ENCODE data around the gene GLB1L.

The GLB1L gene

DNA sequence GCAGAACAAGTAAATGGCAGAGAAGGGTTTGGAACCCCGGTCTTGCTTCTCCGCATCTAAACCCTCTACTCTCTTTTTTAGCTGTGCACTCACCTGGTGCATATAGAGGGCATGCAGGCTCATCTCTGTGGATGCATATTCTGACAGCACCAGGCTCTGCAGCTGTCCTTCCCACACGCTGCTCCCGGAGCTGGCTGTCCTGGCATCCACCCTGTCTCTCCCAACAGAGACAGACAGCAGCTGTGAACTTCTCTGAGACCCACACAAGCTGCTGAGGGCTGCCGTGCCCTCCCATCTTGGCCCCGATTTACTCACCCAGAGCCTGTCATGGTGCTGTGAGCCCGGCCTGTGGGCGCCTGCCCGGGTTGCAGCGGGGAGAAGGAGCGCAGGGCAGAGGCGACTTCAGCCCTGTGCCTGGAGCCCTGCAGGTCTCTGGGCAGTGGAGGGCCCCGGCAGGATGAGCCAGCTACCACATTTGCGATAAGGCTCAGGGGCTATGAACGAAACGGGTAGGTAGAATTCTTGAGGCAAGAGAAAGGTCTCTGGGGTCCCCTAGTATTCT is 23.2 kb downstream of the GLB1L start:
- no peak for DNase-seq (ENCODE audit: low read depth)

DNA sequence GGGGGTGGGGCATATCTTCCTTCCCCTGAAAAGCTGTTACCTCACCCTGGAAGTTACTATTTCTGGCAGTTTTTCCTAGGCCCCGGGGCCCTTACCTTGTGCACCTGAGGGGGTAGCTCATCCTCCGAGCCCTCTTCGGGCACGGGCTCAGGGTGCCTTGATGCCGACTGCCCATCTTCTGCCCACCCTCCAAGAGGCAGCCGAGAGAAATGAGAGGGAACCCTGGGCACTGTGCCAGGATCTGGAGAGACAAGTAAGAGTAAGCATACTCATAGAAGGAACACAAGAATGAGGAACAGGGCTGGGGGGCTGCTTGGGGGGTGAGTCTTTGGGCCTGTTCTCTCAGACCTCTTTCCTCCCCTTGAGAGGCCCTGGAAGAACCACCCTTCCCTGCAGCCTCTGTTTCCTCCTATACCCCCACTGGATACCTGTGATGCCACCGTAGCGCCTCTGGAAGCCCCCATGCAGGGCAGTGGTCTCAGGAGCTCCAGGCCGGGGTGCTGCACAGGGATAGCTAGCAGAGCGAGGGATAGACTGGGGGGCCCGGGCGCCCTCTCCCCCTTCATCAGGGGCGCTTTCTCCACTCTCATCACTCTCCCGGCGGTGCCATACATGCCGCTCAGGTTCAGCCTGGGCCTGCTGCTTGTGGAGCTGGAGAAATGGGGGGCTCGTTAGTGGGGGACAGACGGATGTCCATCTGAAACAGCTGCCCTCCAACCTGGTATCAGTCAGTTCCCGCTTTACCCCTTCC is 24.4 kb downstream of the GLB1L start:
- no peak for DNase-seq (ENCODE audit: low read depth)

DNA sequence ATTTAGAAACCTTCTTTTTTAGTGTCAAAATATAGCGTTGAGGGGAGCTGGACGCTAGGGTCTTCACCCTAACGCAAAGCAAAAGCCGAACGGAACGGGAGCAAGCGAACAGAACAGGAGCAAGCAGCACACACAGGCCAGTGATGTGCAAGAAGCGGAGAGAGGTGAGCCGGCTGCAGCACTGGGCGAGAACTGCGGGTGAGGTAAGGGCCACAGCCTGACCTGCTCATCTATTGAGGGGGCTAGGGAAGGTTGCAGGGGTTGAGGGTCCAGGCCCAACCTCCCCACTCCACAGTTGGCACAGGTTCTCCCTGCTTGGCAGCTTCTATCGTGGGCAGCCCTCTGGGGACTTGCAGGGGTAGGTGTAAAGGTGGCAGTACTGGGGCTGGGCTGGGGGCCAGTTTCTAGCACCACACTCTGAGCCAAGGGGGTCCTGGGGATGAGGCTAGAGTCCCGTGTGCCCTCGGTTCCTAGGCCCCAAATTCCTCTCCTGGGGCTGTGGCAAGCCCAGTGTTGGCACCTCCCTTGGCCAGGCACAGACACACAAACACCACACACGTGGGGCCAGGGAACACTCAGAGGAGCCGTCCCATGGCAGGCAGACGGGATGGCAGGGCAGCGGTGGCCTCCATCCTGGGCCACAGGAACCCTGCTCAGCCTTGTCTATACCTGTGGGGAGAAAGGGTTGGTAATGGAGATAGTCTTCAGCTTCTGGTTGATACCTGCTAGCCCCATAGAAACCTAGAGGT is 25.3 kb downstream of the GLB1L start:
- no peak for DNase-seq (ENCODE audit: low read depth)

DNA sequence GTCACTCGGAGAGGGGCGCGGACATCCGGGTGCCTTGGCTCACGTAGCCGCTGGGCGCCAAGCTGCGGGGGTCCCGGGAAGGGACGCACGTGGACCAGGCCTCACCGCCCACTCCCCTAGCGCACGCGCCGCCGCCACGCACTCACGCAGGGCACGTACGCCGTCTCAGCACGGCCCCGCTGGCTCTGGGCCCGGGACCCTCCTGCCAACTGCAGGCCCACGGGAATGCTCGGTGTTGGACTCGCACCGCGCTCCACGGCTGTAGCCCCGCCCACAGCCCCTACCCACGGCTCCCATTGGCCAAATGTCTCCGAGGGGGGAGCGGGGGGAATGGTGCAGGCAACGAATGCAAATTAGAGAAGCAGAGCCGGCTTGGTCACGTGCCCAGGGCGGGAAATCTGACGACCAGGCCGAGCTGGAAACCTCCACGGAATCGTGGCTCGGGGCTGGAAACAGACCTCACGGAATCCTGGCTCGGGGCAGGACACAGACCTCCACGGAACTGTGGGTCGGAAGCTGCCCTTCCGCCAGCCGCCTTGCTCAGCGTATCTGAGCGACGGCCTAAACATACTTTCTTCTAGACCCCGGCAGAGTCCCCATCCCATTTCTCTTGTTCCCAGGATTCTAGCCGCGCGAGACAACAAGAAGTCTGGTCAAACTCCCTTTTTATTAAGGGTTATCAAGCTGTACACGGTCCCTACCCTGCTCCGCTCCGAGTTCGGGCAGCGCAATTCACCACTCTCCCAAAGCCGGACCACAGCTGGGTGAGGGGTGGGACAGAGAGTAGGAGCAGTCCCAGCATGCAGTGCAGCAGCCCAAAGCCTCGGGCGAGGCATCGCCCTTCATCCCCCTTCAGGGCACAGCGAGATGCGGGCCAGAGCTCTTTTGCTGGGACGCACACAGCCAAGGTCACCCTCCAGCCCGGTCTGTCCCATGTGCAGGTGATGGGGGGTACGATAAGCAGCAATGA is 26.2 kb downstream of the GLB1L start, which contains the start of gene ABCB6:
ABCB6 (minus strand) TSS at position 227 of the 970 bp plus-strand sequence. CDS start 285 bp downstream, outside the sequence.
- DNase-seq (ENCODE audit: low read depth) = no peak

DNA sequence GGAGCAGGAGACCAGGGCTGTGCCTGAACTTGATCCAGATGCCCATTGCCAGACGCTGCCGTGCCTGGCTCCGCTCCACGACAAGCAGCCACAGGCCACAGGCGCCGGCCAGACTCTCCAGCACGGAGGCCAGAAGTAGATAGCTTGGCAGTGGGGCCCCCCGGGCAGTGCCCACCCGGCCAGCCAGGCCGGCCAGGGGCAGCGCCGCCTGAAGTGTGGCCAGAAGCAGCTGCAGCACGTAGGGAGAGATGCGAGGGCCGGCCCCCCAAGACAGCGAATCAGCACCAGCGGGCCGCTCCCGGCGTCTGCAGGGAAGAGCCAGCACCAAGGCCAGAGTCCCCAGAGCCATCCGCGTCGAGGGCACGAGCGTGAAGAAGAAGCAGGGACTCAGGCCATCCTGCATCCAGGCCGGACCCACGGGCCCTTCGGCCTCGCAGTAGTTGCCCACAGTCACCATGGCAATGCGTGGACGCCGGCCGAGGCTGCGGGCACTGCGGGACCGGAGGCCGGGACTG is 27.0 kb downstream of the GLB1L start:
- no peak for DNase-seq (ENCODE audit: low read depth)

DNA sequence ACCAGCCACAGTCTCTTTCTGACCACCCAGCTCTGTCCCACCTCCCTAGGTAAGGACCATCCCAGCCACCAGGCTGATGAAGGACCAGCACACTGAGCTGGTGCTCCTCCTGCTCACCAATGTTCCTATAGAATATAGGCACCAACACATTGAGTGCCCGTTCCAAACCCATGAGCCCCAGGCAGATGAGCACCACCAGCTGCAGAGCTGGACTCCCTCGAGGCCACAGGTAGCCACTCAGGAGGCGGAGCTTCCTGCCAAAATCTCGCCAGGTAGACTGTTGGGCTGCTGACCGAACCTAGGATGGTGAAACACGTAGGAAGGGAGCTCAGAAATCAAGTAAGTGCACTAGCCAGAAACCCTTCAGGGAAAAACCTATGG is 28.7 kb downstream of the GLB1L start:
- no peak for DNase-seq (ENCODE audit: low read depth)

DNA sequence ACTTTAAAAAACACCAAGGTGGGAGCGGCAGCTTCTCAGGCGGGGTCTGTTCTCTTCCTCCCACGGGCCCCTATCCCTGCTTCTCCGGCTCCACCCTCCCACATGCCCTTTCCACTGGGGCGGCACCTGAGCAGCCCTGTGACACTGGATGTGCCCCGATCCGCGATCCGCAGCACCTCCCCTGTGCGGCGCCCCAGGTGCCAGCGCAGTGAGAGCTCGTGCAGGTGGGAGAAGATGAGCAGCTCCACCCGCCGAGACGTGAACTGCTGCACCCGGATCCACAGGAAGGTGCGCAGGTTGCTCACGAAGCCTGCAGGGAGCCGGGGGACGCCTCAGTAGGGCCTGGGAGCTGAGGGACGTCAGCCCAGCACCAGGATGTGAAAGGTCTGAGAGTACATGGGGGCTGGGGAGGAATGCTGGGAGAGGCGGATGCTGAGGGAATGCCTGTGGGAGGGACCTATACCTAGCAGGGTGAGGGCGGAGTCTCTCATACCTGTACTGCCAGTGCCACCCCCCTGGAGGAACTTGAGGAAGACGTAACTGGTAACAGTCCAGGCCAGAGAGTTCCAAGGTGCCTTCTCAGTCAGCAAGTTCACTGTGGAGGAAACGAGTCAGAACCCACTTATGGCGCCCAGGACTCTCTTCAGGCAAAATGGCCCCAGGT is 29.2 kb downstream of the GLB1L start:
- DNase-seq (ENCODE audit: low read depth) = no peak

DNA sequence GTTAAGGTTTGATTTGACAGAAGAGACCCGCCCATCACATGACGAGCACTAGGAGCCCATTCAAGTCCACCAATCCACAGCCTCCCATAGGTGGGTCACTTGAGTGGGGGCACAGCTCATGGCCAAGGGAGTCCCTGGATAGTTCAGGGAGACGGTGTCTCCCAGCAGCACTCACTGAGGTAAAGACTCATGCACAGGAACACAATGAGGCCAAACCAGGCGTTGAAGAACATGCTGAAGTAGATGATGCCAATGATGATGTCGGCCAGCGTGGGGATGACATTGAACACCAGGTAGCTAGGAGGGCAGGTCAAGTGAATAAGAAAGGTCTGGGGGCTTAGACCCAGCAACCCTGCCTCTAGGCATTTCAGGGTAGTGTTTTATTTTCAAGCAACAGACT is 30.5 kb downstream of the GLB1L start:
- DNase-seq (ENCODE audit: low read depth) = no peak

DNA sequence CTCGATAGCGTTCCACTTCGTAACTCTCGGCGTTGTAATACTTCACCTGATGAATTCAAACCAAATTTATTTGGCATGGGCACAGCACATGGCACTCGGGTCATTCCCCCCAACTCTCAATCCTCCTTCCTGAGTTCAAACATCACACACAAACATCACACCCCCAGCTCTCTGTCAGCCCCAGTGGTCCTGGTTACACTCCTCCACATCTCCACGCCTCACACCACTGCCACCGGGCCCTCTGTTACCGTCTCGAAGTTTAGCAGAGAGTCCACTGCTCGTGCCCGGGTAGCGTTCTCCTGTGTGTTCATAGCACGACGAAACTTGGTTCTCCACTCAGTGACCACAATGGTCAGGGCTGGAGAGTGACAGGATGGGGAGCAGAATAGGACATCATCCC is 31.1 kb downstream of the GLB1L start:
- no peak for DNase-seq (ENCODE audit: low read depth)

DNA sequence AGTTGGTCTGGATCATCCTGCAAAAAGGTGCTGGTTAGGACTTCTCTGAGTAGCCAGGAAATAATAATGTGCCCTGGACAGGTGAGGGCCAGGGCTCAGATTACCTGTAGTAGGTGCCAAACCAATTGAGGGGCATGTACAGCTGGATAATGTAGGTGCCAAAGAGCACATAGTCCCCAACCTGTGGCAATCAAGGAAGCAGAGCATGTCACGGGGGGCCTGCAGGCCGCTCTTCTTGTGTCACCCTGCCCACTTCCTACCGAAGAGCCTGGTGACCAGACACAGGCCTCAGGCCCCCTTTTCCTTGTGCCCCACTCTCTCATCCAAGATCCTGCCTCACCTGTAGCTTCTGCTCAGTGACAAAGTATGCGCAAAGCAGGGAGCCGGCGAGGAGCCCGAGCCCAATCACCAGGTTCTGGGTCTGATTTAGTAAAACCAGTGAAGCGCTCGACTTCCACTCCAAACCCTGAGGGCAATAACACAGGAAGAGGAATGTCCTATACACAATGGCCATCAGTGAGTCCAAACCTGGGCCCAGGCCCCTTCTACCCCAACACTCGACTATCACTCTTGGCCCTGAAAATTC is 31.7 kb downstream of the GLB1L start:
- DNase-seq (ENCODE audit: low read depth) = no peak

DNA sequence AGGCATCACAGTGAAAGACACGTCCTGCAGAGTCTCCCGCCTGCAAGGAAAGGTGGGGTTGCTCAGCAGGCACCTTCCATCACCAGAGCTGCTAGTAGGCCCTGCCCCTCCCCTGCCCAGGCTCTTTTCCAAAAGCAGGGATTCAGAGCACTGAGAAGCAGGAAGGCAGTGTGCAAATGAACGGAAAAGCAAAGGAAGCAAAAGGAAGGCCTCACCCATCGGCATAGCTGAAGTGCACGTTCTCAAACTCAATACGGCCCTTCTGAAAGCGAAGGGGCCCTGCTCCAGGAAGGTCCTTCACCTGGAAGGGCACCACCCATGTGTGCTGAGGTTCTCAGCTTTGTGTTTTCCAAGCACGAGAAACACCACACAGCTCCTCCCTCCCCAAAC is 32.2 kb downstream of the GLB1L start:
- DNase-seq (ENCODE audit: low read depth) = no peak

DNA sequence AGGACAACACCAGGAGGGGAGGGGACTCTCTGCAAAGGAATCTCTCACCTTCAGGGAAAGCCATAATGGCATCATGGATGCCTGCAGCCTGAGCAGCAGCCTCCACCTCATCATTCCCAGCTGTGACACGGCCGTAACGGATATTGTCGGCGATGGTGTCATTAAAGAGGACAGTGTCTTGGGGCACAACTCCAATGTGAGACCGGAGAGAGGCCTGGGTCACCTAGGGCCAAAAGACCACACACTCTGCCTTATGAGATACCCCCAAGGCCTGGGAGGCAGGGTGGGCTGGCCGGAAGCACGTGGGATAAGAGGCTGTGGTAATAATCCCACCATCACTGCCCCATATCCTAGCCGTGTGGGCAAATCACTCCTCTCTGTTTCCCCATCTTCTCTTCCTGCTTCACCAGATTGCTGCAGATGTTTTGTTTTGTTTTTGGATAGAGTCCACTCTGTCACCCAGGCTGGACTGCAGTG is 34.3 kb downstream of the GLB1L start:
- no peak for DNase-seq (ENCODE audit: low read depth)

DNA sequence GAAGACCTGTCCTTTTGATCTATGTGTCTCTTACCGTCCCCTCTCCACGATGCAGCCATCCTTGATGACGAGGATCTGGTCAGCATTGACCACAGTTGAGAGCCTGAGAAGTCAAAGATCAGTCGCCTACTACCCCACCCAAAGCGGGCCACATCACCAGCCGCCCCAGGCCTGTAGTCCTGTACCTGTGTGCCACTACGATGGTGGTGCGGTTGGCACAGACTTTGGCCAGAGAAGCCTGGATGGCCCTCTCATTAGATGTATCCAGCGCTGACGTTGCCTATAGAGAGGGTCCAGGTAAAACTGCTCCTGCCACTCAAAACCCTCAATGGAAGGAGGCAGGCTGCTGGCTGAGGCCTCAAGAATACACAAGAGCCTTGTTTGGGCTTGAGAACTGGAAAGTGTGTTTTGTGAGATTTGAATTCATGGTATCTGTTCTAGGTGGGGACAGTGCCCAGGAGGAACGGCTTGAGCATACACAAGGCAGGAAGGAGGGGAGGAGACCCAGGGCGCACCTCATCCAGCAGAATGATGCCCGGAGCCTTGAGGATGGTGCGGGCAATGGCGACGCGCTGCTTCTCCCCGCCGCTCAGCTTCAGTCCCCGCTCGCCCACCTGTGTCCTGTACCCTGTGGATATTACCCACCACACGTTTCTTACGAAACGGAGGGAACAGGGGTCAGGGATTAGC is 34.9 kb downstream of the GLB1L start:
- DNase-seq (ENCODE audit: low read depth) = no peak

DNA sequence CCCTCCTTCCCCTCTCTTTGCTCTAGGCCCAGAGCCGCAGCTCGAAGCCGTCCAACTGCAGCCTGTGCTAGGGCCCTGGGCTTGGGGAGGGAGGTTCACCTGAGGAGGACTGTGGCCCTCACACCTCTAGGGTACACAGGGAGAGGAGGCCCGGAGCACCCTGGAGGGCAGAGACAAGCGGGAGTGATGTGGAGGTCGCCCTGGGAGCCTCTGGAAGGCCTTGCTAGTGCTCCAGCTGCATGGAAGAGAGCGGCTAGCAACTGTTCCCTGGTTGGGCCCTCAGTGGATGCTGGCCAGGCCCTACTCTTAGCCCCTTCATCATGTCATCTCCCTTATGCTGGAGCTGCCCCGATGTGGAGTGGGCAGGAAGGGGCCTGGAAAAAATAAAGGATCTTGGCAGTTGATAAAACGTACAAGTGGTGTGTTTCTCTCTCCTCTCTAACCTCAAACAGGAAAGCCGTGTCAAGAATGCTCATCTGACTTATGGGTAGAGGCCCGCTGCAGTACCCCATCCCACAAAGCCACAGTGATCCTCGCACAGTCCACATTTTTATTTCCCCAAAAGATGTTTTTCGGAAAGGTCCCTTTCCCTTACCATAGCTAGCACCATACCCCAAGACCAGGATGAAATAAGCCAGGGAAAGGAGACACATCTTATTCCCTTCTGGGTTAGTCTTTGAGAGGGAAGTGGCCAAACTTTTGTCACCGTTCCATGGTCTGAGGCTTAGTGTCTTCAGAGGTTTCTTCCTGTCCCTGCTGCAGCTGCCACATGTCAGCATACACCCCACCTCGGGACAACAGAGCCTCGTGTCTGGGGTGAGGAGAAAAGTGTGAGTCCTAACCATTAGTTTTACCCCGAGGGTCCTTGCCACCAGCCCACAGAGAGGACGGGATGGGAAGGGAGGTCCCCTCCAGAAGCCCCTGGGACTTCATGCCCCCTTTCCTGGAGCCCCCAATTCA is 35.7 kb downstream of the GLB1L start:
- no peak for DNase-seq (ENCODE audit: low read depth)

DNA sequence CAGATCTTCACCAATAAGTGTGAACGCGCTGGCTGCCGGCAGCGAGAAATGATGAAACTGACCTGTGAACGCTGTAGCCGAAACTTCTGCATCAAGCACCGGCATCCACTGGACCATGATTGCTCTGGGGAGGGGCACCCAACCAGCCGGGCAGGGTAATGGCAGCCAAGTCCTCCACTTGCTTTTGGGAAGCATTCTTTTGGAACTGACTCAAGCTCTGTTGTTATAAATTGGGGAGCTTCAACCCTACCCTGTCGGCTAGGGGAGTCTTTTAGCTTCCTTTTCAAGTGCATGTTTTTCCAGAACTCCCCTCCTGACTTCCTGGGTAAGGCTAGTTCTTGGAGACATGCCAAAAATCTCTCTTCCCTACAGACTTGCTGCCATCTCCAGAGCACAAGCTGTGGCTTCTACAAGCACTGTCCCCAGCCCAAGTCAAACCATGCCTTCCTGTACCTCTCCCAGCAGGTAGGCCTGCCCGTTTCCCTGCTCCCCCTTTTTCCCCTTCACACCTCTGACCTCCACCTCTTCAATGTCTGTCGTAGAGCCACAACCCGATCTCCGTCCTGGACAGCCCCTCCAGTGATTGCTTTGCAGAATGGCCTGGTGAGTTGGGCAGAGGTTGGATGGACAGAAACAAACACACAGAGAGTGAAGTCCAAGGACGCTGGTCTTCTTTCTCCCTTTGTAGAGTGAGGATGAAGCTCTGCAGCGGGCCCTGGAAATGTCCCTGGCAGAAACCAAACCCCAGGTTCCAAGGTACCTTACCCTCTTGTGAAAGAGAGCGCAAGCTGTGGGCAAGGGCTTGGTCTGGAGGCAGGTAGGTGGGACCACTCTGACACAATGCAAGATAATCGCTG is 37.1 kb downstream of the GLB1L start:
- DNase-seq (ENCODE audit: low read depth) = no peak

DNA sequence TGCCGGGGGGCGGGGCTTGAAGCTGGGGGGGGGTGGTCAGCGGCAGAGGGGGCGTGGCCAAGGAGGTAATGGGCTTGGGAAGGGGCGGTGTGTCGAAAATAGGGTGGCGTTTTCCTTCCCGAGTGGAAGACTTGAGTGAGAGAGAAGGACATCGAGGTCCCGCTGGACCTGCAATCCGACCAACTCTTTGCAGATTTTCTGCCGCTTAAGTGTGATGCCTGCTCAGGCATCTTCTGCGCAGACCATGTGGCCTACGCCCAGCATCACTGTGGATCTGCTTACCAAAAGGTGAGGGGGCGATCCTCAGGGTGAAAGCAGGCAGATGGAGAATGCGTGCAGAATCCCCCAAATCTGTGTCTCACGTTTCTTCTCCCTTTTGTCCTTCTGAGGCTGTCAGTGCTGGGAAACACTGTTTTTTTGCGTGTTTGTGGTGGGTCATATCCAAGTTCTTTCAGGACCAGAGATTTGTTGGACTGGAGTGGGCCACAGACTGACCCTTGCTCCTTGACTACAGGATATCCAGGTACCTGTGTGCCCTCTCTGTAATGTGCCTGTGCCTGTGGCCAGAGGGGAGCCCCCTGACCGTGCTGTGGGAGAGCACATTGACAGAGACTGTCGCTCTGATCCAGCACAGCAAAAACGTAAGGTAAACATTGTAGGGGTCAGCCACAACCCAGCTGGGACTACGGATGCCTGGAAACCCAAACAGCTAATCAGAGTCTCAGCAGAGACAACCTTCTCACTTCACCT is 37.9 kb downstream of the GLB1L start:
- no peak for DNase-seq (ENCODE audit: low read depth)
